GM12864 (cell line): ENCODE results near the gene SH3D19.

Source experiments
- DNase-seq: peaks from one replicate; pipeline ENCODE4 v3.0.0-alpha.2; 2011; ENCODE audit warnings: low read depth
- H3K4me3 ChIP-seq: 2 replicates; pipeline ENCODE4 v1.5.1; 2011; ENCODE audit warnings: mild to moderate bottlenecking, low read depth, low read length, control low read depth
- TF ChIP-seq, protein P1 (sequence below): IDR thresholded peaks from 2 replicates; pipeline ENCODE4 v1.5.1; 2011; ENCODE audit warnings: low read depth, mild to moderate bottlenecking, moderate library complexity, low read length, control low read depth, inconsistent platforms; ENCODE audit errors: missing control alignments

SH3D19 gene

DNA sequence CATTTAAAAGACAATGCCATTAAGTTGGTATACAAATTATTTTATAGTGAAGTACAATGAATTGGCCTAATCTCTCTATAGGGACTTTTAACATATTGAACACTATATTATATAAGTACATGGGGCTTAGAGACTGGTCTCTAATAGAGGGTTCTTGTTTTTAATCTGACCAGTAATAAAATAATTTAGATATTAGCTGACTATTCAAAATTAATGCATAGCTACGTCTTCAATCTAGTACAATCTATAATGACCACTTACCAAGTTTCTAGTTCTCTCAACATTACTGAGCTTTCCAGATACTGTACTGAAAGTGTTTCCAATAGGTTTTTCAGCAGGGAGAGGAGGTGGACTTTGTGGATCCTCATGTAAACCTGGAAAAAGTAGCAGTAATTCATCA lies 166.4 kb downstream of the SH3D19 start:
- TF ChIP-seq, protein P1, sequence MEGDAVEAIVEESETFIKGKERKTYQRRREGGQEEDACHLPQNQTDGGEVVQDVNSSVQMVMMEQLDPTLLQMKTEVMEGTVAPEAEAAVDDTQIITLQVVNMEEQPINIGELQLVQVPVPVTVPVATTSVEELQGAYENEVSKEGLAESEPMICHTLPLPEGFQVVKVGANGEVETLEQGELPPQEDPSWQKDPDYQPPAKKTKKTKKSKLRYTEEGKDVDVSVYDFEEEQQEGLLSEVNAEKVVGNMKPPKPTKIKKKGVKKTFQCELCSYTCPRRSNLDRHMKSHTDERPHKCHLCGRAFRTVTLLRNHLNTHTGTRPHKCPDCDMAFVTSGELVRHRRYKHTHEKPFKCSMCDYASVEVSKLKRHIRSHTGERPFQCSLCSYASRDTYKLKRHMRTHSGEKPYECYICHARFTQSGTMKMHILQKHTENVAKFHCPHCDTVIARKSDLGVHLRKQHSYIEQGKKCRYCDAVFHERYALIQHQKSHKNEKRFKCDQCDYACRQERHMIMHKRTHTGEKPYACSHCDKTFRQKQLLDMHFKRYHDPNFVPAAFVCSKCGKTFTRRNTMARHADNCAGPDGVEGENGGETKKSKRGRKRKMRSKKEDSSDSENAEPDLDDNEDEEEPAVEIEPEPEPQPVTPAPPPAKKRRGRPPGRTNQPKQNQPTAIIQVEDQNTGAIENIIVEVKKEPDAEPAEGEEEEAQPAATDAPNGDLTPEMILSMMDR = no peak
- no peak overlapping the region for H3K4me3 ChIP-seq
- DNase-seq = no peak

DNA sequence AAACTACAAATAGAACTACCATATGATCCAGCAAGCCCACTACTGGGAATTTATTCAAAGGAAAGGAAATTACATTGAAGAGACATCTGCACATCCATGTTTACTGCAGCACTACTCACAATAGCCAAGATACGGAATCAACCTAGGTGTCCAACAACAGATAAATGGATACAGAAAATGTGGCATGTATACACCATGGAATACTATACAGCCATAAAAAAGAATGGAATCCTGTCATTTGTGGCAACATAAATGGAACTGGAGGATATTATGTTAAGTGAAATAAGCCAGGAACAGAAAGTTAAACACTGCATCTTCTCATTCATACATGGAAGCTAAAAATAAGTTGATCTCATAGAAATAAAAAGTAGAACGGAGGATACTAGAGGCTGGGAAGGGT lies 167.9 kb downstream of the SH3D19 start:
- TF ChIP-seq, protein P1 = no peak
- H3K4me3 ChIP-seq = no peak overlapping the region
- DNase-seq = no peak

DNA sequence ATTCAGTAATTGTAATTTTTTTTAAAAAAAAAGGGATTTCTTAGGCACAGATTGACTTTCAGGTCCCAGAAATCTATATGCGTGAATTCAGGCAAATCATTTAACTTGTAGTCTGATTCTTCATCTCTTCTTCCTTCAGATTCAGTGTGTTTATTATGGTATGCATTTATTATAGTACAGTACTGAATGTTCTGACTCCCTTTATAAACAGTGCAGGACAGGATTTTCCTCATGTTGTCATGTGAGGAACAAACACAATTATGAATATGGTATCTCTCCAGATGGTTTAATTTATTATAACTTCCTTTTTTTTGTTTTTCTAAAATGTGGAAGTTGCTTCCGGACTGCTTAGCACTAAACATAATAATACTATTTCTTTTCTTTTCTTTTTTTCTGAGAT lies 171.8 kb downstream of the SH3D19 start:
- TF ChIP-seq, protein P1 = no peak
- no peak for DNase-seq
- H3K4me3 ChIP-seq = no peak overlapping the region

DNA sequence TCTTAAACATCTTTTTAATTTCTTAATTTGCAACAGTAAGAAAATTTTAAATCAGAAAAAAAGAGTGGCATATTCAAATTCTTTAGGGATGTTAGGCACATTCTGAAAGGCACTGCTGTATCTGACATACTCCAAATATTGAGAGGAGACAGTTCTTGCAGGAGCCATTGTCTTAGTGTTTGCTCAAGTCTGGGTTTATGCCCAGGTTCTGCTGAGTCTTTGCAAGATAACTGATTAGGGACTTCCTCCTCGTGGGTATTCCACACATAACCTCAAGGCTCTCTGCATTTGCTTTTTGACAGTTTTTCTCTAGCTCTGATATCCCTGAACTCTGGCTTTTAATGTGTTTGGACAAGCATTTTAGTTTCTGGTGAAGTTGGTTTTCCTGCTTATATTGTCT lies 173.4 kb downstream of the SH3D19 start:
- DNase-seq = no peak
- TF ChIP-seq, protein P1 = no peak
- H3K4me3 ChIP-seq = no peak overlapping the region

DNA sequence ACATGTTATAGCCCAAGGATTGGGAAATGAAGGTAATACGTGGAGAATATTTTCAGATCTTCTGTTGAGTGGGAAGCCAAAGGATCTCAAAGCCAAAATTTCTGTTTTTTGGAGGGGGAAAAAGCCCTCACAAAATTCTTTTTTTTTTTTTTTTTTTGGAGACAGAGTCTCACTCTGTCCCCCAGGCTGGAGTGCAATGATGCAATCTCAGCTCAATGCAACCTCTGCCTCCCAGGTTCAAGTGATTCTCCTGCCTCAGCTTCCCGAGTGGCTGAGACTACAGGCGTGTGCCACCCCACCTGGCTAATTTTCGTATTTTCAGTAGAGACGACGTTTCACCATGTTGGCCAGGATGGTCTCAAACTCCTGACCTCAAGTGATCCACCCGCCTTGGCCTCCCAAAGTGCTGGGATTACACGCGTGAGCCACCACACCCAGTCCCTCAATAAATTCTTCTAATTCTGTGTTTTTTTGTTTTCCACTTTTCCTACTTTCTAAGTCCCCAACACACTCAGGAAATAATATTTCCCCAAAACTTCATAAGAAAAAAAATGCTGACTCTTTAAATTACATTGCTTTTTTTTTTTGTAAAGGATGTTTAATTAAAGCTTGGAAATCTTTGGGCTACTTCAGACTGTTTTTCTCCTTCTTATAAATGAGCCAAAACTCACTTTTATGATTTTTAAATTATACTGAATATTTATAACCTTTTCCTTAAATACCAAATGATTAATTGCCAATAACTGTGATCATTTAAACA lies 174.4 kb downstream of the SH3D19 start:
- DNase-seq = no peak
- no peak overlapping the region for H3K4me3 ChIP-seq
- TF ChIP-seq, protein P1 = no peak

DNA sequence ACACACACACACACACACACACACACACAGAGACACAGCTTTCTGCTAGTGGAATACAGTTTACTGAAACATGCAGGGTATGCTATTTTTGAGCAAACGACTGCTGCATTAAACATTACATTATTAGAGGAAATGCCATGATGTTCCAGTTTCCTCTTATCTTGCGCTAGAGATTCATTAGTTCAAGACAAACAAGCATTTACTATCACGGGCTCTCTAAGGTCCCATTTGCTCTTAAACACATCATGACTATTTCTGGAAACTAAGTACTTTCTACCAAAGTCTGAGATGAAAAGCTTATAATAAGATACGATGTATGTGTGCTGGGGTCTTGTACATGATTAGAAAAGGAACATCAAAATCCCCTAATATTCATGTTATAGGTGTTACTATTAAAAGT lies 177.1 kb downstream of the SH3D19 start:
- no peak for DNase-seq
- TF ChIP-seq, protein P1 = no peak

DNA sequence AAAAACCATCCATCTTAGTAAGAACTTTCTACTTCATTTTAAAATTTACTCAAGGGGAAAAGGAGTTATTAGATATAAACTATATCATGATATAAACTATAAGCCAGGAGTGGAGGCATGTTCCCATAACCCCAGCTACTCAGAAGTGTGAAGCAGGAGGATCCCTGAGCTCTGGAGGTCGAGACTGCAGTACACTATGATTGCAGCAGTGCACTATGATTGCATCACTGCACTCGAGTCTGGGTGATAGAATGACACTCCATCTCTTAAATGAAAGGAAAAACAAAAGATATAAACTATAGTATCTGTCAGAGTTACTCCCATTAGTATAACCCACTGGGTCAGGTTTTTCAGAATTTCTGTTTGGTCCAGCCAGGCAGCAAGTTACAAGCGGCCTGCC lies 178.4 kb downstream of the SH3D19 start:
- TF ChIP-seq, protein P1 = no peak
- no peak for DNase-seq
- H3K4me3 ChIP-seq = no peak overlapping the region

More for the DNA sequence above, 177.1 kb downstream of the SH3D19 start:
- no peak overlapping the region for H3K4me3 ChIP-seq
